PC-3 (cell line): ENCODE results near the gene CDK5RAP2.

Experiments used
- EZH2 ChIP-seq: fragments of 300-600 bp; sonication (generic); IDR thresholded peaks from one replicate; pipeline ENCODE4 v1.6.1; 2017; ENCODE audit warnings: antibody characterized with exemption, mild to moderate bottlenecking, low read length; ENCODE audit not compliant: unreplicated experiment
- EZH2phosphoT487 ChIP-seq: fragments of 300-600 bp; sonication (generic); IDR thresholded peaks from 2 replicates; pipeline ENCODE4 v1.6.1; 2018; ENCODE audit warnings: mild to moderate bottlenecking, antibody characterized with exemption, low read length, borderline replicate concordance
- TF ChIP-seq, protein P1 (sequence below): fragments of 300-600 bp; sonication (generic); conservative IDR thresholded peaks from 2 replicates; pipeline ENCODE4 v1.5.1; 2017; ENCODE audit warnings: antibody characterized with exemption, low read depth, mild to moderate bottlenecking, low read length

DNA sequence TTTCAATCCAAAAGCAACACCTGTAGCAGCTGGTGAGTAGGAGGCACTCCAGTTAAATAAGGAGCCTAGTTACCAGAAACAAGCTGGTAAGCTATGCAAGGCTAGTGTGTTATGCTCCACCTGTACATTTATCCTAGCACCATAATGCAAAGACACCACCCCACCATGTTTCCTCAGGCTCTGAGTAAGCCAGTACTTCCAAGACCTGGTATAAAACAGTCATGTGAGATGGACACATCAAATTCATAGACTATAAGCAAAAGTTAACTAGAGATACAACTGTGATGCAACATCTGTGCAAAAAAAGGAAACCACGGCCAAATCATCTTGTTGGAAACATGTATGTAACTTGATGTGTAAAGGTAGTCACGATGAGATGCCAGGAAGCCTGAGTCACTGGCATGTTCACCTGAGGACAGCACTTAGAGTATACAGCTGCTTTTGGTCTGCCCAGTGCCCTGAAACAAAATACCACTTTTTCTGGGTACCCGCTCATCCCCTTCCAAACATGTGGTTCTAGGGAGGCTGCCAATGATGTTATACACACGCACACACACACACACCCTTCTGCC lies 66.1 kb downstream of the CDK5RAP2 start:
- TF ChIP-seq, protein P1, sequence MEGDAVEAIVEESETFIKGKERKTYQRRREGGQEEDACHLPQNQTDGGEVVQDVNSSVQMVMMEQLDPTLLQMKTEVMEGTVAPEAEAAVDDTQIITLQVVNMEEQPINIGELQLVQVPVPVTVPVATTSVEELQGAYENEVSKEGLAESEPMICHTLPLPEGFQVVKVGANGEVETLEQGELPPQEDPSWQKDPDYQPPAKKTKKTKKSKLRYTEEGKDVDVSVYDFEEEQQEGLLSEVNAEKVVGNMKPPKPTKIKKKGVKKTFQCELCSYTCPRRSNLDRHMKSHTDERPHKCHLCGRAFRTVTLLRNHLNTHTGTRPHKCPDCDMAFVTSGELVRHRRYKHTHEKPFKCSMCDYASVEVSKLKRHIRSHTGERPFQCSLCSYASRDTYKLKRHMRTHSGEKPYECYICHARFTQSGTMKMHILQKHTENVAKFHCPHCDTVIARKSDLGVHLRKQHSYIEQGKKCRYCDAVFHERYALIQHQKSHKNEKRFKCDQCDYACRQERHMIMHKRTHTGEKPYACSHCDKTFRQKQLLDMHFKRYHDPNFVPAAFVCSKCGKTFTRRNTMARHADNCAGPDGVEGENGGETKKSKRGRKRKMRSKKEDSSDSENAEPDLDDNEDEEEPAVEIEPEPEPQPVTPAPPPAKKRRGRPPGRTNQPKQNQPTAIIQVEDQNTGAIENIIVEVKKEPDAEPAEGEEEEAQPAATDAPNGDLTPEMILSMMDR: no peak
- TF ChIP-seq EZH2 (no peak), EZH2phosphoT487 (no peak)
